DMS53 (cell line): ENCODE measurements around the gene DYSF.

Experiments
- DNase-seq: peaks from one replicate; lab custom pipeline; 2025; lab: John Stamatoyannopoulos, UW

The DYSF gene

GRCh38 chr2:71727562-71727961 is 274.2 kb downstream of the DYSF start:
- DNase-seq, result no peak

DNA sequence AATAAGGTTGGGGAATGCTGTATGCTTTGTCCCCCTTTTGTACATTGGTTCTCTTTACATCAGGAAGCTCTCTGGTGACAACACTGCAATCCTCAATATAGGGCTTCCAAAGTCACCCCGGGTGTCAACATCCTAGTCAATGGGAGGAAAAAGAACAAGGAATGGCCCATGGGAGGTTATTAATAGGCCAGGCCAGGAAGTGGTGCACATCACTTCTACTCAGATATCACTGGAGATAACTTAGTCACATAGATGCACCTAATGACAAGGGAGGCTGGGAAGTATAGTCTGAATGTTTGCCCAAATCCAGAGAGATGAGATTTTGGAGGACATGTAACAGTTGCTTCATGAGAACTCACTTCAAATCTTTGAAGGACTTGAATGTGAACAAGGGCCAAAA is 274.7 kb downstream of the DYSF start:
- no peak for DNase-seq

DNA sequence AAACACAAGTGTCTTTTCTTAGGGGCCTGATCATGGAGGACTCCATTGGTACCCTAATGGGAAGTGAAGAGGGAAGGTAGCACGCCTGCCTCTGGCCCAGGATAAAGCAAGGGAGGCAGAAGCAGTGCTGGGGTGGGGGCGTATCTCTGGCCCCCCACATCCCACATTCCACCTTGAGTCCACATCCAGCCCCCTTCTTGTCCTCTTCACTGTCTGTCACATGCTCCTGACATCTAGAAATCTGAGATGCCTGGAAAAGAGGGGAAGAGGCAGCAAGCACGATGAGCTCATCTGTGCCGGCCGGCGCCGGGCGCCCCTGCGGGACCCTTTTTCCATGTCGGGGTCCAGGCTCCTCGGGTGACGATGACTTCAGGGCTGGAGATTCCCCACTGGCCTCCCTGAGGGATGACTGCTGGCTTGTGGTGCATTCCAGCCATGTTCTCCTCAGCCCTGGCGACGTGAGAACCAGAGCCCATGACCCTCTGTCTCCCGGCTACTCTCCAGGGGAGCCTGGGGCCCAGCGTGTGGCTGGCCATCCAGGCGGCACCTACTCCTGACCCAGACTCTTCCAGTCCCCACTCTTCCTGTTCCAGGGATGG is 277.5 kb downstream of the DYSF start:
- no peak for DNase-seq

GRCh38 chr2:71734620-71735019 is 281.3 kb downstream of the DYSF start:
- no peak for DNase-seq

DNA sequence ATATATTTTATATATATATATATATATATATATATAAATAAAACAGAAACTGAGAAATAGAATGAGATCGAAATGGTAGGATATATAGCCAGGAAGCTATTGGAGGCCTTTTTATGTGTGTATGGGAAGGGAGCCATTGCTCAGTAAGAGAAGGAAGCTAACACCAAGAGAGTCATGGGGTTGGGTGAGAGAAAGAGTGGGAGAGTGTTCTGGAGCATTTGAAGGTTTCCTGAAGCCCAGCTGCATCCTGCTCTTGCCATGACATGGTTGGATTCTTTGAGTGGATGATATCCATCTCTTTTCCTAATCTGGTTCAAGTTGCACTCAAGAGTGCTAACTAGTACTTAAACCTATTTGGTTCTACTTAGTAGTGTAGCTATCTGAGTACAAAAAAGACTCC is 282.3 kb downstream of the DYSF start:
- DNase-seq, result peak; percentile 80
